HEK293 (cell line): Measurements from ENCODE around the gene KLK13.

Experiments used
- BCL6B ChIP-seq: fragments of 450-650 bp; formaldehyde crosslinking; IDR thresholded peaks from 2 replicates; pipeline ENCODE4 v1.5.1; 2017; ENCODE audit warnings: missing biosample characterization, missing genetic modification characterization
- GFI1B ChIP-seq: fragments of 450-650 bp; formaldehyde crosslinking; IDR thresholded peaks from 2 replicates; pipeline ENCODE4 v1.5.1; 2016; ENCODE audit warnings: missing biosample characterization, missing genetic modification characterization
- HOXC10 ChIP-seq: sonication (generic); formaldehyde crosslinking; IDR thresholded peaks from 2 replicates; pipeline ENCODE4 v1.8.1; 2023; ENCODE audit warnings: mild to moderate bottlenecking, missing genetic modification reagents
- KLF9 ChIP-seq: fragments of 450-650 bp; formaldehyde crosslinking; IDR thresholded peaks from 2 replicates; pipeline ENCODE4 v1.5.1; 2016; ENCODE audit warnings: missing biosample characterization, missing genetic modification characterization, low read depth
- PATZ1 ChIP-seq: fragments of 450-650 bp; formaldehyde crosslinking; IDR thresholded peaks from 2 replicates; pipeline ENCODE4 v1.5.1; 2016; ENCODE audit warnings: missing biosample characterization, missing genetic modification characterization
- SCRT2 ChIP-seq: fragments of 450-650 bp; formaldehyde crosslinking; IDR thresholded peaks from 2 replicates; pipeline ENCODE4 v1.5.1; 2016; ENCODE audit warnings: missing biosample characterization, missing genetic modification characterization
- SP7 ChIP-seq: fragments of 450-650 bp; formaldehyde crosslinking; IDR thresholded peaks from 2 replicates; pipeline ENCODE4 v1.5.1; 2016; ENCODE audit warnings: missing biosample characterization, missing genetic modification characterization
- ZBTB17 ChIP-seq: fragments of 450-650 bp; formaldehyde crosslinking; IDR thresholded peaks from 2 replicates; pipeline ENCODE4 v1.5.1; 2016; ENCODE audit warnings: missing biosample characterization, missing genetic modification characterization
- ZBTB26 ChIP-seq: fragments of 450-650 bp; formaldehyde crosslinking; optimal IDR thresholded peaks from 2 replicates; pipeline ENCODE3; 2016; ENCODE audit warnings: missing biosample characterization, mild to moderate bottlenecking, missing genetic modification characterization
- ZBTB7A ChIP-seq: fragments of 450-650 bp; formaldehyde crosslinking; IDR thresholded peaks from 2 replicates; pipeline ENCODE4 v1.5.1; 2016; ENCODE audit warnings: low read depth, missing biosample characterization, missing genetic modification characterization
- ZFHX2 ChIP-seq: fragments of 450-650 bp; formaldehyde crosslinking; conservative IDR thresholded peaks from 2 replicates; pipeline ENCODE4 v1.5.1; 2016; ENCODE audit warnings: missing biosample characterization, missing genetic modification characterization
- ZNF155 ChIP-seq: fragments of 450-650 bp; formaldehyde crosslinking; IDR thresholded peaks from 2 replicates; pipeline ENCODE4 v1.5.1; 2016; ENCODE audit warnings: missing biosample characterization, missing genetic modification characterization
- ZNF175 ChIP-seq: fragments of 450-650 bp; formaldehyde crosslinking; IDR thresholded peaks from 2 replicates; pipeline ENCODE4 v1.5.1; 2016; ENCODE audit warnings: missing biosample characterization, missing genetic modification characterization
- ZNF280D ChIP-seq: fragments of 450-650 bp; formaldehyde crosslinking; IDR thresholded peaks from 2 replicates; pipeline ENCODE4 v1.5.1; 2016; ENCODE audit warnings: missing biosample characterization, missing genetic modification characterization
- ZNF366 ChIP-seq: fragments of 450-650 bp; formaldehyde crosslinking; conservative IDR thresholded peaks from 2 replicates; pipeline ENCODE4 v1.5.1; 2016; ENCODE audit warnings: missing biosample characterization, missing genetic modification characterization
- ZNF37A ChIP-seq: fragments of 450-650 bp; IDR thresholded peaks from 2 replicates; pipeline ENCODE4 v1.5.1; 2018; ENCODE audit warnings: missing biosample characterization, missing genetic modification characterization
- ZNF501 ChIP-seq: fragments of 450-650 bp; formaldehyde crosslinking; IDR thresholded peaks from 2 replicates; pipeline ENCODE4 v1.5.1; 2016; ENCODE audit warnings: missing biosample characterization, missing genetic modification characterization
- ZNF514 ChIP-seq: fragments of 450-650 bp; formaldehyde crosslinking; IDR thresholded peaks from 2 replicates; pipeline ENCODE4 v1.5.1; 2016; ENCODE audit warnings: missing biosample characterization, missing genetic modification characterization
- ZNF530 ChIP-seq: fragments of 450-650 bp; formaldehyde crosslinking; IDR thresholded peaks from 2 replicates; pipeline ENCODE4 v1.5.1; 2016; ENCODE audit warnings: low read depth, missing biosample characterization, missing genetic modification characterization
- ZNF548 ChIP-seq: fragments of 450-650 bp; formaldehyde crosslinking; IDR thresholded peaks from 2 replicates; pipeline ENCODE4 v1.5.1; 2016; ENCODE audit warnings: missing biosample characterization, missing genetic modification characterization
- ZNF596 ChIP-seq: fragments of 450-650 bp; IDR thresholded peaks from 2 replicates; pipeline ENCODE4 v1.5.0; 2018; ENCODE audit warnings: missing biosample characterization, mild to moderate bottlenecking, missing genetic modification characterization, moderate library complexity
- ZNF600 ChIP-seq: fragments of 450-650 bp; formaldehyde crosslinking; IDR thresholded peaks from 2 replicates; pipeline ENCODE4 v1.5.1; 2016; ENCODE audit warnings: missing biosample characterization, missing genetic modification characterization
- ZNF623 ChIP-seq: fragments of 450-650 bp; formaldehyde crosslinking; IDR thresholded peaks from 2 replicates; pipeline ENCODE4 v1.5.1; 2016; ENCODE audit warnings: missing biosample characterization, missing genetic modification characterization
- ZNF658 ChIP-seq: fragments of 450-650 bp; formaldehyde crosslinking; IDR thresholded peaks from 2 replicates; pipeline ENCODE4; 2016; ENCODE audit warnings: missing biosample characterization, missing genetic modification characterization
- ZNF677 ChIP-seq: fragments of 450-650 bp; IDR thresholded peaks from 2 replicates; pipeline ENCODE4 v1.5.0; 2018; ENCODE audit warnings: missing biosample characterization, mild to moderate bottlenecking, missing genetic modification characterization, moderate library complexity
- ZNF76 ChIP-seq: fragments of 450-650 bp; formaldehyde crosslinking; IDR thresholded peaks from 2 replicates; pipeline ENCODE4; 2016; ENCODE audit warnings: low read depth, missing biosample characterization, missing genetic modification characterization, borderline replicate concordance
- ZNF792 ChIP-seq: fragments of 450-650 bp; formaldehyde crosslinking; IDR thresholded peaks from 2 replicates; pipeline ENCODE4 v1.5.1; 2016; ENCODE audit warnings: missing biosample characterization, missing genetic modification characterization
- ZSCAN4 ChIP-seq: fragments of 450-650 bp; formaldehyde crosslinking; IDR thresholded peaks from 2 replicates; pipeline ENCODE4 v1.5.1; 2017; ENCODE audit warnings: missing biosample characterization, missing genetic modification characterization
- ZSCAN5A ChIP-seq: fragments of 450-650 bp; formaldehyde crosslinking; IDR thresholded peaks from 2 replicates; pipeline ENCODE4 v1.5.1; 2016; ENCODE audit warnings: missing biosample characterization, missing genetic modification characterization

The KLK13 gene

GRCh38 chr19:51016798-51017683, 47.9 kb downstream of the KLK13 start (continued):
- TF ChIP-seq BCL6B (tag by site-specific recombination) (0 out of 2 replicates have a peak, but pooled peaks have one; percentile 17), ZFHX2 (tag by site-specific recombination) (peak; percentile 94), ZNF501 (no peak), SCRT2 (no peak; the same call in 1 of the 2 replicates), ZNF76 (peak; percentile 94), HOXC10 (CRISPR knock-in tag) (no peak), ZNF37A (tag by site-specific recombination) (no peak), ZNF596 (tag by site-specific recombination) (0 out of 2 replicates have a peak, but pooled peaks have one; percentile 14), ZBTB17 (peak; percentile 98), ZNF514 (no peak), ZBTB7A (tag by site-specific recombination) (no peak), ZBTB26 (tag by site-specific recombination) (peak; percentile 92), SP7 (0 out of 2 replicates have a peak, but pooled peaks have one; percentile 56), ZNF677 (no peak), ZNF530 (tag by site-specific recombination) (no peak), ZSCAN4 (tag by site-specific recombination) (no peak), KLF9 (tag by site-specific recombination) (peak; percentile 37; the same call in 1 of the 2 replicates), ZNF623 (tag by site-specific recombination) (no peak), ZNF792 (tag by site-specific recombination) (no peak), ZNF600 (tag by site-specific recombination) (peak; percentile 85), ZNF366 (tag by site-specific recombination) (peak; percentile 77; the same call in 1 of the 2 replicates), ZSCAN5A (no peak), ZNF280D (tag by site-specific recombination) (peak; percentile 84; the same call in 1 of the 2 replicates), GFI1B (no peak), ZNF155 (tag by site-specific recombination) (no peak), ZNF658 (tag by site-specific recombination) (no peak), PATZ1 (tag by site-specific recombination) (peak; percentile 73), ZNF548 (no peak), ZNF175 (tag by site-specific recombination) (no peak)
